Ishikawa (cell line): ENCODE measurements around the gene CHEK1.

Experiments used
- CEBPB ChIP-seq: IDR thresholded peaks from 2 replicates; pipeline ENCODE4 v1.6.1; 2012
- EGR1 ChIP-seq: IDR thresholded peaks from 2 replicates; pipeline ENCODE4 v1.6.1; 2012
- EP300 ChIP-seq: IDR thresholded peaks from 2 replicates; pipeline ENCODE4 v1.6.1; 2012; ENCODE audit warnings: borderline replicate concordance
- FOXM1 ChIP-seq: IDR thresholded peaks from 2 replicates; pipeline ENCODE4 v1.6.1; 2012; ENCODE audit warnings: low read depth, borderline replicate concordance
- MAX ChIP-seq: IDR thresholded peaks from 2 replicates; pipeline ENCODE4 v1.6.1; 2012
- NFIC ChIP-seq: IDR thresholded peaks from 2 replicates; pipeline ENCODE4 v1.6.1; 2012
- RAD21 ChIP-seq: IDR thresholded peaks from 2 replicates; pipeline ENCODE4 v1.6.1; 2012; ENCODE audit warnings: low read depth
- TAF1 ChIP-seq: IDR thresholded peaks from 2 replicates; pipeline ENCODE4 v1.6.1; 2012; ENCODE audit warnings: low read depth, mild to moderate bottlenecking
- TEAD4 ChIP-seq: IDR thresholded peaks from 2 replicates; pipeline ENCODE4 v1.6.1; 2012
- YY1 ChIP-seq: IDR thresholded peaks from 2 replicates; pipeline ENCODE4 v1.6.1; 2012; ENCODE audit warnings: low read depth
- ZBTB7A ChIP-seq: IDR thresholded peaks from 2 replicates; pipeline ENCODE4 v1.6.1; 2012; ENCODE audit warnings: low read depth
- TF ChIP-seq, protein P1 (sequence below): IDR thresholded peaks from 2 replicates; pipeline ENCODE4 v1.6.1; 2012; ENCODE audit warnings: low read depth, mild to moderate bottlenecking

DNA sequence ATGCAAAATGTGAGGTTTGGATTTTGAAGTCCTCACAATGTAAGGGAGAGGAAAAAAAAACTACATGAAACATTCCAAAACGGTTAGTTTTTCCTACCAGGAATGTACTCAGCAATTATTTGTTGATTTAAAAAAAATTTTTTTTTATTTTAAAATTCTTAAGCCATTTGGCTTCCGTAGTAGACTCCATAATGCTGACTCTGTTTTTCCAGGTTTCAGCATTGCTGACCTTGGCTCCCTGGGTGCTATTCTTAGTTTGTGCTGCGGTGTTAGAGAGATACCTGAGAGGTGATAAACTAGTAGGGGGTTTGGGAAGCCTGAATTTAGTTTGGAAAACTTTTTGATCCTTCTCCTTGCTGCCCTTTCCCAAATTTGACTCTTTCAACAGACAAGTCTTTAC, 21.8 kb upstream of the CHEK1 start:
- no peak for TF ChIP-seq RAD21
- TF ChIP-seq, protein P1, sequence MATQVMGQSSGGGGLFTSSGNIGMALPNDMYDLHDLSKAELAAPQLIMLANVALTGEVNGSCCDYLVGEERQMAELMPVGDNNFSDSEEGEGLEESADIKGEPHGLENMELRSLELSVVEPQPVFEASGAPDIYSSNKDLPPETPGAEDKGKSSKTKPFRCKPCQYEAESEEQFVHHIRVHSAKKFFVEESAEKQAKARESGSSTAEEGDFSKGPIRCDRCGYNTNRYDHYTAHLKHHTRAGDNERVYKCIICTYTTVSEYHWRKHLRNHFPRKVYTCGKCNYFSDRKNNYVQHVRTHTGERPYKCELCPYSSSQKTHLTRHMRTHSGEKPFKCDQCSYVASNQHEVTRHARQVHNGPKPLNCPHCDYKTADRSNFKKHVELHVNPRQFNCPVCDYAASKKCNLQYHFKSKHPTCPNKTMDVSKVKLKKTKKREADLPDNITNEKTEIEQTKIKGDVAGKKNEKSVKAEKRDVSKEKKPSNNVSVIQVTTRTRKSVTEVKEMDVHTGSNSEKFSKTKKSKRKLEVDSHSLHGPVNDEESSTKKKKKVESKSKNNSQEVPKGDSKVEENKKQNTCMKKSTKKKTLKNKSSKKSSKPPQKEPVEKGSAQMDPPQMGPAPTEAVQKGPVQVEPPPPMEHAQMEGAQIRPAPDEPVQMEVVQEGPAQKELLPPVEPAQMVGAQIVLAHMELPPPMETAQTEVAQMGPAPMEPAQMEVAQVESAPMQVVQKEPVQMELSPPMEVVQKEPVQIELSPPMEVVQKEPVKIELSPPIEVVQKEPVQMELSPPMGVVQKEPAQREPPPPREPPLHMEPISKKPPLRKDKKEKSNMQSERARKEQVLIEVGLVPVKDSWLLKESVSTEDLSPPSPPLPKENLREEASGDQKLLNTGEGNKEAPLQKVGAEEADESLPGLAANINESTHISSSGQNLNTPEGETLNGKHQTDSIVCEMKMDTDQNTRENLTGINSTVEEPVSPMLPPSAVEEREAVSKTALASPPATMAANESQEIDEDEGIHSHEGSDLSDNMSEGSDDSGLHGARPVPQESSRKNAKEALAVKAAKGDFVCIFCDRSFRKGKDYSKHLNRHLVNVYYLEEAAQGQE = no peak
- TF ChIP-seq NFIC = no peak
- no peak for TF ChIP-seq TAF1
- no peak for TF ChIP-seq YY1
- no peak for TF ChIP-seq MAX
- TF ChIP-seq FOXM1 = no peak
- no peak for TF ChIP-seq CEBPB
- no peak for TF ChIP-seq ZBTB7A
- no peak for TF ChIP-seq EGR1
- TF ChIP-seq EP300 = no peak
- TF ChIP-seq TEAD4 = no peak
